Caco-2 (cell line): ENCODE results near the gene SLX4. TPM values are rescaled to one million over a fixed set of nuclear protein-coding genes. Genes with fewer than 3 reads are reported as not detected.

Experiments
- Bru-seq: library from RNA; stranded (reverse); fragments of 400-500 nt; gene quantifications from one replicate; lab custom pipeline; 2021; lab: Mats Ljungman, UMichigan
- BruChase-seq, 2 experiments: library from RNA; stranded (reverse); fragments of 400-500 nt; gene quantifications; one replicate each; lab custom pipeline; 2021; lab: Mats Ljungman, UMichigan
- BruUV-seq: library from RNA; stranded (reverse); fragments of 400-500 nt; replicated peaks from 2 replicates; lab custom pipeline; 2021; lab: Mats Ljungman, UMichigan
- CTCF ChIA-PET: fragments of 300-600 bp; sonication (Branson Sonifier 250); formaldehyde crosslinking; loops from one replicate; lab custom pipeline; 2022; ENCODE audit warnings: antibody characterized with exemption; lab: Charles Lee
- POLR2A ChIA-PET: fragments of 300-600 bp; sonication (Branson Sonifier 250); formaldehyde crosslinking; loops from one replicate; lab custom pipeline; 2022; ENCODE audit warnings: antibody characterized with exemption; lab: Charles Lee
- DNase-seq, 2 experiments: peaks; one replicate each; pipeline versions ENCODE4 v3.0.0 to v3.0.0-alpha.2; 2020 to 2022
- H3K27me3 ChIP-seq: replicated peaks from 2 replicates; pipeline ENCODE4 v1.6.0; 2011; ENCODE audit warnings: low read length; ENCODE audit not compliant: control insufficient read depth, insufficient read depth
- H3K36me3 ChIP-seq: 2 replicates; pipeline ENCODE4 v1.5.1; 2011; ENCODE audit warnings: low read length; ENCODE audit not compliant: control insufficient read depth, insufficient read depth
- H3K4me1 ChIP-seq: fragments of 250-450 bp; sonication (Bioruptor Pico); 2 replicates; pipeline ENCODE4 v1.5.1; 2020; ENCODE audit warnings: mild to moderate bottlenecking
- H3K4me3 ChIP-seq: 2 replicates; pipeline ENCODE4 v1.5.1; 2011; ENCODE audit warnings: low read depth, mild to moderate bottlenecking, control low read depth, low read length
- H3K9me3 ChIP-seq: fragments of 250-450 bp; sonication (Bioruptor Pico); 2 replicates; pipeline ENCODE4 v1.5.1; 2020; ENCODE audit warnings: mild to moderate bottlenecking, moderate library complexity
- H3K27ac Mint-ChIP-seq: one replicate; pipeline ENCODE4 v1.8.0; 2022; ENCODE audit warnings: mixed read lengths; ENCODE audit not compliant: unreplicated experiment
- H3K27me3 Mint-ChIP-seq: one replicate; pipeline ENCODE4 v1.8.0; 2022; ENCODE audit warnings: mixed read lengths; ENCODE audit not compliant: insufficient read depth, unreplicated experiment
- H3K36me3 Mint-ChIP-seq: one replicate; pipeline ENCODE4 v1.8.0; 2022; ENCODE audit warnings: mild to moderate bottlenecking, mixed read lengths; ENCODE audit not compliant: insufficient read depth, unreplicated experiment
- H3K4me1 Mint-ChIP-seq: one replicate; pipeline ENCODE4 v1.8.0; 2022; ENCODE audit warnings: low read depth, mixed read lengths; ENCODE audit not compliant: unreplicated experiment
- H3K4me3 Mint-ChIP-seq: one replicate; pipeline ENCODE4 v1.8.0; 2022; ENCODE audit warnings: mild to moderate bottlenecking, moderate library complexity, mixed read lengths; ENCODE audit not compliant: unreplicated experiment
- H3K9me3 Mint-ChIP-seq: one replicate; pipeline ENCODE4 v1.8.0; 2022; ENCODE audit warnings: mixed read lengths; ENCODE audit not compliant: unreplicated experiment
- intact Hi-C: fragments of 100-400 bp; cut with micrococcal nuclease; formaldehyde crosslinking; loops from one replicate; pipeline ENCODE4 v1.10.0; 2022; ENCODE audit not compliant: unreplicated experiment
- long read RNA-seq: library from polyadenylated mRNA; stranded (forward); transcript quantifications from one replicate; pipeline ENCODE4 v2.0.0, GENCODE V29; 2022
- total RNA-seq: library from RNA; stranded (reverse); gene quantifications from 2 replicates; pipeline ENCODE4 v1.2.3, GENCODE V29; 2022
- TF ChIP-seq, protein P1 (sequence below), 2 experiments: fragments of 200-600 bp in 1 of 2; IDR thresholded peaks; 1 replicate in 1 of 2; 2 replicates in 1 of 2; pipeline versions ENCODE4 v1.5.1 to v1.8.0; 2011 to 2022; ENCODE audit warnings: antibody characterized with exemption in 1 of 2, control low read depth in 1 of 2, inconsistent platforms in 1 of 2, low read depth in 1 of 2, low read length in 1 of 2, mild to moderate bottlenecking in 1 of 2, moderate library complexity in 1 of 2; ENCODE audit not compliant: insufficient read depth in 1 of 2, severe bottlenecking in 1 of 2, unreplicated experiment in 1 of 2

Gene SLX4, protein sequence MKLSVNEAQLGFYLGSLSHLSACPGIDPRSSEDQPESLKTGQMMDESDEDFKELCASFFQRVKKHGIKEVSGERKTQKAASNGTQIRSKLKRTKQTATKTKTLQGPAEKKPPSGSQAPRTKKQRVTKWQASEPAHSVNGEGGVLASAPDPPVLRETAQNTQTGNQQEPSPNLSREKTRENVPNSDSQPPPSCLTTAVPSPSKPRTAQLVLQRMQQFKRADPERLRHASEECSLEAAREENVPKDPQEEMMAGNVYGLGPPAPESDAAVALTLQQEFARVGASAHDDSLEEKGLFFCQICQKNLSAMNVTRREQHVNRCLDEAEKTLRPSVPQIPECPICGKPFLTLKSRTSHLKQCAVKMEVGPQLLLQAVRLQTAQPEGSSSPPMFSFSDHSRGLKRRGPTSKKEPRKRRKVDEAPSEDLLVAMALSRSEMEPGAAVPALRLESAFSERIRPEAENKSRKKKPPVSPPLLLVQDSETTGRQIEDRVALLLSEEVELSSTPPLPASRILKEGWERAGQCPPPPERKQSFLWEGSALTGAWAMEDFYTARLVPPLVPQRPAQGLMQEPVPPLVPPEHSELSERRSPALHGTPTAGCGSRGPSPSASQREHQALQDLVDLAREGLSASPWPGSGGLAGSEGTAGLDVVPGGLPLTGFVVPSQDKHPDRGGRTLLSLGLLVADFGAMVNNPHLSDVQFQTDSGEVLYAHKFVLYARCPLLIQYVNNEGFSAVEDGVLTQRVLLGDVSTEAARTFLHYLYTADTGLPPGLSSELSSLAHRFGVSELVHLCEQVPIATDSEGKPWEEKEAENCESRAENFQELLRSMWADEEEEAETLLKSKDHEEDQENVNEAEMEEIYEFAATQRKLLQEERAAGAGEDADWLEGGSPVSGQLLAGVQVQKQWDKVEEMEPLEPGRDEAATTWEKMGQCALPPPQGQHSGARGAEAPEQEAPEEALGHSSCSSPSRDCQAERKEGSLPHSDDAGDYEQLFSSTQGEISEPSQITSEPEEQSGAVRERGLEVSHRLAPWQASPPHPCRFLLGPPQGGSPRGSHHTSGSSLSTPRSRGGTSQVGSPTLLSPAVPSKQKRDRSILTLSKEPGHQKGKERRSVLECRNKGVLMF (N-terminal part only)
- total RNA-seq (9.6 and 10.4 TPM in 2 replicates), Bru-seq, nascent RNA (percentile 53 among the genes with signal in this experiment), BruChase-seq, experiment 1, labeled RNA remaining after a 2-hour chase (percentile 63 among the genes with signal in this experiment), BruChase-seq, experiment 2, labeled RNA remaining after a 6-hour chase (percentile 64 among the genes with signal in this experiment)
- long read RNA-seq, partial matches to known transcripts: 2 of 3 reads
- long read RNA-seq, other reads (novel, unspliced or antisense): 1 of 3 reads

DNA sequence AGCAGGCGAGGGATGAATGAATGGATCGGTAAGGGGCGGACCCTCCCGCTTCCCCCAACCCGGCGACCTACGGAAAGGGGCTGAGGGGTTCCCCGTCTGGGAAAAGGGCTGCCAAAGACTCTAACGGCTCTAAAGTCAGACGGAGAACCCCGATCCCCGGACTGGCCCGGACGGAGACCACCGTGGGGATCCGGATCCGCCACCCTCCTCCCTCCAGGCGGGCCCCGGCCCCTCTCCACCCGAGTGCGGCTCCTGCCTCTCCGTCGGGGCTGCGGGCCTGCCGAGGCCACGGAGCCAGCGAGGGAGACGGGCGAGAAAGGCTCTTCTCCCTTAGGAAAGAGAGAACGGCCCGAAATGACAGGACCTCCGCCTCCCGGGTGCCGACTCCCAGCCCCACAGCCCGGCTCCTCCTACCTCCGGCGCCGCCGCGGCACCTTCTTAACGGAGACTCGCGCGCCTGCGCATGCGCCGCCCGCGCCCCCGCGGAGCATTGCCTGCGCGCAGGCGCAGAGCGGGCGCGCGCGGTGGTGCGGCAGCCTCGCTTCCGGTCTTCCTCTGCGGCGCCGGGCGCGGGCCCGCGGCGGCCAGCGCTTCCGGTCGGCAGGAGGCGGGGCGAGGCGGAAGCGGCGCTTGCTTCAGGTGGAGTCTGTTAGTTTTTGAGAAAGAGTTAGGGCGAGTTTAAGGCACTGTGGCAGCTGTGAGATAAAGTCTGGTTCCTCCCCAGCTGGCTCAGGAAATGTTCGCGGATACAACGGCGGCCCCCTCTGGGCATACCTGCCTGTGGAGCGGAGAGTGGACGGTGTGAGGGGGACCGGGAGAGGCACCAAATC lies at the start of gene SLX4:
TSS of gene SLX4 (minus strand) at position 461 of the 830 bp plus-strand sequence. CDS start 2,642 bp downstream, outside the sequence.
- peaks cover 28% of the 10 kb centered on the region for H3K4me1 Mint-ChIP-seq
- no peaks in the 10 kb centered on the region for H3K27me3 ChIP-seq
- peak within 1 kb of the TSS; percentile 80 for H3K4me3 ChIP-seq
- H3K27me3 Mint-ChIP-seq: no peaks in the 10 kb centered on the region
- POLR2A ChIA-PET: interaction anchor here (0.5 kb wide), 1 partner anchor 84 kb away, joined by 7 read pairs; no protein-coding TSS in a partner anchor
- DNase-seq: peak; percentile 84 to 93
- H3K4me1 ChIP-seq: peaks cover 12% of the 10 kb centered on the region; the same call in 1 of the 2 replicates
- peak within 1 kb of the TSS; percentile 94 for H3K27ac Mint-ChIP-seq
- TSS peak; percentile 48 for BruUV-seq
- TF ChIP-seq, protein P1, sequence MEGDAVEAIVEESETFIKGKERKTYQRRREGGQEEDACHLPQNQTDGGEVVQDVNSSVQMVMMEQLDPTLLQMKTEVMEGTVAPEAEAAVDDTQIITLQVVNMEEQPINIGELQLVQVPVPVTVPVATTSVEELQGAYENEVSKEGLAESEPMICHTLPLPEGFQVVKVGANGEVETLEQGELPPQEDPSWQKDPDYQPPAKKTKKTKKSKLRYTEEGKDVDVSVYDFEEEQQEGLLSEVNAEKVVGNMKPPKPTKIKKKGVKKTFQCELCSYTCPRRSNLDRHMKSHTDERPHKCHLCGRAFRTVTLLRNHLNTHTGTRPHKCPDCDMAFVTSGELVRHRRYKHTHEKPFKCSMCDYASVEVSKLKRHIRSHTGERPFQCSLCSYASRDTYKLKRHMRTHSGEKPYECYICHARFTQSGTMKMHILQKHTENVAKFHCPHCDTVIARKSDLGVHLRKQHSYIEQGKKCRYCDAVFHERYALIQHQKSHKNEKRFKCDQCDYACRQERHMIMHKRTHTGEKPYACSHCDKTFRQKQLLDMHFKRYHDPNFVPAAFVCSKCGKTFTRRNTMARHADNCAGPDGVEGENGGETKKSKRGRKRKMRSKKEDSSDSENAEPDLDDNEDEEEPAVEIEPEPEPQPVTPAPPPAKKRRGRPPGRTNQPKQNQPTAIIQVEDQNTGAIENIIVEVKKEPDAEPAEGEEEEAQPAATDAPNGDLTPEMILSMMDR (IDR thresholded peaks at IDR 0.05; ENCODE audit: insufficient read depth in 1 of 2, low read depth in 1 of 2, low read length in 1 of 2, severe bottlenecking in 1 of 2, unreplicated experiment in 1 of 2): no peak
- H3K36me3 Mint-ChIP-seq: peaks cover 6% of the 10 kb centered on the region
- no peaks in the 10 kb centered on the region for H3K9me3 ChIP-seq
- intact Hi-C loops: no loop called here
- H3K4me3 Mint-ChIP-seq: peak within 1 kb of the TSS; percentile 94
- H3K36me3 ChIP-seq: no peaks in the 10 kb centered on the region; the same call in 1 of the 2 replicates
- H3K9me3 Mint-ChIP-seq: no peaks in the 10 kb centered on the region
- CTCF ChIA-PET: no interaction called here

DNA sequence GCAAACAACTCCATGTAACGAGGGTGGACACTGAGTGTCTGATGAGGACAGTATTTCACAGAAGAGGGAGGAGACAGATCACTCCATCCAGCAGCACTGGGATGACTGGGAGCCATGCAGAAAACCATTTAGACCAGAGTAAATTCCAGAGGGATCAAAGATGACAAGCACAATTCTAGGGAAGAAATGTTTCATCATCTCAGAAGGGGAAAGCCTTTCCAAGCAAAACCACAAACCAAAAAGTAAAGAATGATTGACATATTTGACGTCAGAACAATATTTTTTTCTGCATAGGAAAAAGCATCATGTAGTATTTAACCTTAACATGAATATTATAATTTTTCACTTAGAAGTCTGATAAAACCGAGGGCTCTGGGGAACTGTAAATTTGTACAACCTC lies 47.8 kb upstream of the SLX4 start:
- H3K4me3 ChIP-seq: no peak overlapping the region
- no peak overlapping the region for H3K27ac Mint-ChIP-seq
- peaks cover 20% of the 10 kb centered on the region for H3K4me1 ChIP-seq
- no peaks in the 10 kb centered on the region for H3K27me3 Mint-ChIP-seq
- H3K36me3 Mint-ChIP-seq: peaks cover 87% of the 10 kb centered on the region
- TF ChIP-seq, protein P1 (IDR thresholded peaks at IDR 0.05; ENCODE audit: insufficient read depth in 1 of 2, low read depth in 1 of 2, low read length in 1 of 2, severe bottlenecking in 1 of 2, unreplicated experiment in 1 of 2): no peak
- no peaks in the 10 kb centered on the region for H3K27me3 ChIP-seq
- no peaks in the 10 kb centered on the region for H3K9me3 Mint-ChIP-seq
- POLR2A ChIA-PET: no interaction called here
- H3K9me3 ChIP-seq: no peaks in the 10 kb centered on the region
- BruUV-seq: no TSS peak
- H3K4me1 Mint-ChIP-seq: peaks cover 15% of the 10 kb centered on the region
- peaks cover 10% of the 10 kb centered on the region for H3K36me3 ChIP-seq
- no peak overlapping the region for H3K4me3 Mint-ChIP-seq
- intact Hi-C loops: no loop called here
- CTCF ChIA-PET: no interaction called here
- no peak for DNase-seq
